Measurements from ENCODE around the gene MS4A4A. TPM values are rescaled to one million over a fixed set of nuclear protein-coding genes. Genes with fewer than 3 reads are reported as not detected.

The MS4A4A gene
- total RNA-seq, 3 donors from 2014 or later: 4.0 to 31.9 (median 20.2) TPM

DNA sequence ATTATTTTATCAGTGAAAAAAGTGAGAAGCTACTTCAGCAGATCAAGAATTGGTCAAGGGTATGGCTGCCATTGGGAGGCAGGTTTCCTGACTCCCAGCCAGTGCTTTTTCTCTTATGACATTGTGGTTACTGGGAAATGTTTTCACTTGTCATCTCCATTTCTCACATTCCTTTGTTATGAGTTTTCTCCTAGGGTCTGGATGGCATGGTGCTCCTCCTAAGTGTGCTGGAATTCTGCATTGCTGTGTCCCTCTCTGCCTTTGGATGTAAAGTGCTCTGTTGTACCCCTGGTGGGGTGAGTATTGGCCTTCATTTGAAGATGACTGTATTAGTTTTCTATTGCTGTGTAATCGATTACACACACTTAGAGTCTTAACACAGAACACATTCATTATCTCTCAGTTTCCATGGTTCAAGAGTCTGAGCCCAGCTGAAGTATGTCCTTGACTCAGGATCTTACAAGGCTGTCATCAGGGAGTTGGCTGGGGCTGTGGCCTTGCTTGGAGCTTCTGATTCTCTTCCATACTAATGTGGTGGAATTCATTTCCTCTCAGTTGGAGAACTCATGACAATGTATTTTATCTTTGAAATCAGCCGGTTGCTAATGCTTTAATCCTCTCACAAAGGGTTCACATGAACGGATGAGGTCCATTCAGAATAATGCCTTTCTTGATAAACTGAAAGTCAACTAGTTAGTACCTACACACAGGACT is 25.6 kb downstream of the MS4A4A start:
- intact Hi-C loops (cut with DNase I, micrococcal nuclease): no loop called here
- TF ChIP-seq, protein P1, sequence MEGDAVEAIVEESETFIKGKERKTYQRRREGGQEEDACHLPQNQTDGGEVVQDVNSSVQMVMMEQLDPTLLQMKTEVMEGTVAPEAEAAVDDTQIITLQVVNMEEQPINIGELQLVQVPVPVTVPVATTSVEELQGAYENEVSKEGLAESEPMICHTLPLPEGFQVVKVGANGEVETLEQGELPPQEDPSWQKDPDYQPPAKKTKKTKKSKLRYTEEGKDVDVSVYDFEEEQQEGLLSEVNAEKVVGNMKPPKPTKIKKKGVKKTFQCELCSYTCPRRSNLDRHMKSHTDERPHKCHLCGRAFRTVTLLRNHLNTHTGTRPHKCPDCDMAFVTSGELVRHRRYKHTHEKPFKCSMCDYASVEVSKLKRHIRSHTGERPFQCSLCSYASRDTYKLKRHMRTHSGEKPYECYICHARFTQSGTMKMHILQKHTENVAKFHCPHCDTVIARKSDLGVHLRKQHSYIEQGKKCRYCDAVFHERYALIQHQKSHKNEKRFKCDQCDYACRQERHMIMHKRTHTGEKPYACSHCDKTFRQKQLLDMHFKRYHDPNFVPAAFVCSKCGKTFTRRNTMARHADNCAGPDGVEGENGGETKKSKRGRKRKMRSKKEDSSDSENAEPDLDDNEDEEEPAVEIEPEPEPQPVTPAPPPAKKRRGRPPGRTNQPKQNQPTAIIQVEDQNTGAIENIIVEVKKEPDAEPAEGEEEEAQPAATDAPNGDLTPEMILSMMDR (IDR thresholded peaks at IDR 0.05): no peak
- no peak for DNase-seq
- Histone ChIP-seq H3K36me3 (ENCODE audit: low read depth) (no peaks in the 10 kb centered on the region), H3K9me3 (no peaks in the 10 kb centered on the region), H3K4me3 (no peak overlapping the region), H3K4me1 (ENCODE audit: low read depth) (no peaks in the 10 kb centered on the region)
- no peak for ATAC-seq

DNA sequence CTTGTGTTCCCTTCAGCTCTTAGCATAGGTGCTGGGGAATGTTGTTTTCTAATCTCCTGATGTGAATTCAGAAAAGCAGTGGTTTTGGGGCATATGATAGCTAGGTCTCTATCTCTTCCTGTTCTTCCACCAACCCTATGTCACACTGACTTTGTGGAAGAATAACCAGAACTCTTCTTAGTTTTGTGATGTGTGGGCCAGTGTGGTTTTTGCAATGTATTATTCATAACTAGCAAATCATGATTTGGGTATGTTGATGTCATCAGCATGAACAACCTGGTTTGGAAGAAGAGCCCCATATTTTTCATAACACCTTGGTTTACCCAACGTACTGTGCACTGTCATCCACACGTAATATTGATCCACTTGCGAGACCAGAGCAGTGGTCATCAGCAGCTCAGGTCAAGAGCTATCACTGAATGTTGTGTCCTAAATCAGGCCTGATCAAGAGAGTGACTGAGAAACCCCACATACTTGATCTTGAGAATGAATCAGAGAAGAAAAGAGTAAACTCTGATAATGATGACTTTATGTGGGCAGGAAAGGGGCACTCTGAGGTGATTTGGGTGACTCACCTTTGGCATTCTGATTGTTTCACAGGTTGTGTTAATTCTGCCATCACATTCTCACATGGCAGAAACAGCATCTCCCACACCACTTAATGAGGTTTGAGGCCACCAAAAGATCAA is 27.2 kb downstream of the MS4A4A start:
- H3K36me3 ChIP-seq (ENCODE audit: low read depth): no peaks in the 10 kb centered on the region
- H3K4me1 ChIP-seq (ENCODE audit: low read depth): no peaks in the 10 kb centered on the region
- ATAC-seq: no peak
- intact Hi-C loops (cut with DNase I, micrococcal nuclease): no loop called here
- H3K9me3 ChIP-seq: no peaks in the 10 kb centered on the region
- no peak overlapping the region for H3K4me3 ChIP-seq
- no peak for DNase-seq
- TF ChIP-seq, protein P1 (IDR thresholded peaks at IDR 0.05): no peak

DNA sequence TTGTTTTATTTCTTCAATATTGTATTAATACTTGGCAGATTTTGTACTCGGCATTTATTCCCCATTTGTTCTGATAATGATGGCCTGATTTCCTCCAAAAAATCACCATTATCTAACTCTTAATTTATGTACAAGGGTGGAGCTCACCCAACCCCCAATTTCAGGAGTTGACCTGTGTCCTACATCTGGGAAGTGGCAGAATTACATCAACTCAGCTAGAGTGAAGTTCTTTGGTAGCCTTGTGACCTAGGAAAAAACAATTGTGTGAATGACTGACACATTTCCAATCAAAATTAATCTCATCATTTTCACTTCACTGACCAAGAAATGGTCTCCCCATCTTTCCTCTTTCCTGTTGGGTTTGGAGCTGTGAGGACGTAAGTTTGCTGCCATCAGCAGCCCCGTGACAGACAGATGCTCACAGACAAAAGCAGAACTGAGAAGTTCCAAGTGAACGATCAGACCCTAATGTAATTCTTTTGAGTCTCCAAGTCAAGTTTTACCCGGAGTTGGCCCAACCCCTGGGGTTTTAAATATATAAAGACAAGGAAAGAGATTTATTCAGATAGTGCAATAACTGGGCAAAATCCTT is 30.0 kb downstream of the MS4A4A start:
- intact Hi-C loops (cut with DNase I, micrococcal nuclease): no loop called here
- H3K4me3 ChIP-seq: no peak overlapping the region
- no peaks in the 10 kb centered on the region for H3K4me1 ChIP-seq (ENCODE audit: low read depth)
- ATAC-seq (no peak), DNase-seq (peak in 1 of 3 donors; percentile 26)
- TF ChIP-seq, protein P1 (IDR thresholded peaks at IDR 0.05): no peak
- no peaks in the 10 kb centered on the region for H3K36me3 ChIP-seq (ENCODE audit: low read depth)
- no peaks in the 10 kb centered on the region for H3K9me3 ChIP-seq

DNA sequence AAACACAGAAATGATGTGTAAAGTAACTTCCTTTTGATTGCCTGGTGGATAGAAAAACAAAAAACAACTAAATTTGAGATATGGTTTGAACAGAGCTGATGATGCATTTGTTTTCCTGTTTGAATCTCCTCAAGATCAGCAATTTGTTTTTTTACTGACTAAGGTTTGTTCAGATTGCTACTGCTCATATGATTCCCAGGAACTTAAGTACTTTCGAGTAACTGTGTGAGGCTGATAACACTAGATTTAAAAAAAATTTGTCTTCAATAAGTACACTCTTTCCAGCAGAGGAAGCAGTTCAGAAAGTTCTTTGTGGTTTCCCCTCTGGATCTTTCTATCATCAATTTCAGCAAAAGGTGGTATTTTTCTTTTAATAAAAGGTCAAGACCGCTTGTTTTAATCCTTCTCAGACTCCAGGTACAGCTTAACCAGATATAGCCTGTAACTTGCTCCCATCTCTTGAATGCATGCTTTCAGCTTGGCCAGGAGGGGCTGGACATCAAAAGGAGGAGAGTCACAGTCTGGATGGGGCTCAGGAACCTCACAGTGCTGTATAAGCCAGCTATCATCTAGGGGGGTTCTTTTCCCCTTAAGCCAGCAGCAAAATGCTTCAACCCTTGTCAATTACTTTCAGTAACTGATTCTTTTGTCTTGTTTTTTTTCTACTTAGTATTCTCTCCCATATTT is 34.3 kb downstream of the MS4A4A start:
- TF ChIP-seq, protein P1 (IDR thresholded peaks at IDR 0.05): no peak
- H3K36me3 ChIP-seq (ENCODE audit: low read depth): no peaks in the 10 kb centered on the region
- intact Hi-C loops (cut with DNase I, micrococcal nuclease): no loop called here
- no peak overlapping the region for H3K4me3 ChIP-seq
- DNase-seq: no peak
- H3K4me1 ChIP-seq (ENCODE audit: low read depth): no peaks in the 10 kb centered on the region
- ATAC-seq: no peak
- H3K9me3 ChIP-seq: peaks cover 2% of the 10 kb centered on the region

DNA sequence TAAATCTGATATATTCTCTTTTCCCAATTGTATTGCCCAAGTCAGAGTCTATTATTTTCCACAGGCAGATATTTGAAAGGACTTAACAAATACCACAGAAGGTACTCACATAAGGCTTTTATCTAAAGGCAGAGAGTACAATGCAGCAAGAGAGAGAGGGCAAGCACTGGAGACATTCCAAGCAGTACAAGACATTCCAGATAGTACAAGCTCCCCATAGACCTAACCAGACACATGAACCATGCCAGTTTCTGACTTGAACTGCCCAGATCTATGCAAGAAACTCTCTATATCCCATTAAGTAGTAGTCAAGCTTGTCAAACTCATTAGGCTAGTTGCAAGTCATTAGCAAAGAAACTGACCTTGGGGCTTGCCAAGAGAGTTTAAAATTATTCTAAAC is 35.4 kb downstream of the MS4A4A start:
- H3K4me3 ChIP-seq: no peak overlapping the region
- H3K9me3 ChIP-seq: peaks cover 3% of the 10 kb centered on the region
- no peaks in the 10 kb centered on the region for H3K4me1 ChIP-seq (ENCODE audit: low read depth)
- no peaks in the 10 kb centered on the region for H3K36me3 ChIP-seq (ENCODE audit: low read depth)
- intact Hi-C loops (cut with DNase I, micrococcal nuclease): no loop called here
- TF ChIP-seq, protein P1 (IDR thresholded peaks at IDR 0.05): no peak
- no peak for ATAC-seq
- no peak for DNase-seq

All from mucosa of descending colon (tissue), 3 donors.